SK-N-SH treated with all-trans-retinoic acid at 6 μM for 48 hours (cell line): Measurements from ENCODE around the gene SIM2.

ENCODE experiments used
- BACH2 ChIP-seq: fragments of 250-450 bp; sonication (Bioruptor Pico); IDR thresholded peaks from 2 replicates; pipeline ENCODE4 v1.9.0; 2021; ENCODE audit warnings: mild to moderate bottlenecking, borderline replicate concordance
- ESRRG ChIP-seq: fragments of 250-450 bp; sonication (Bioruptor Pico); IDR thresholded peaks from 2 replicates; pipeline ENCODE4 v1.6.1; 2021; ENCODE audit warnings: mild to moderate bottlenecking
- RARB ChIP-seq: fragments of 250-450 bp; sonication (Bioruptor Pico); IDR thresholded peaks from 2 replicates; pipeline ENCODE4 v1.8.0; 2021; ENCODE audit warnings: mild to moderate bottlenecking, moderate library complexity
- ZFP3 ChIP-seq: fragments of 250-450 bp; sonication (Bioruptor Pico); IDR thresholded peaks from 2 replicates; pipeline ENCODE4 v1.5.0; 2020; ENCODE audit warnings: mild to moderate bottlenecking, moderate library complexity
- ZNF70 ChIP-seq: fragments of 450-650 bp; formaldehyde crosslinking; IDR thresholded peaks from 2 replicates; pipeline ENCODE4 v1.5.0; 2020; ENCODE audit warnings: mild to moderate bottlenecking, moderate library complexity
- TF ChIP-seq, protein P1 (sequence below): fragments of 250-450 bp; sonication (Bioruptor Pico); IDR thresholded peaks from 2 replicates; pipeline ENCODE4 v1.8.0; 2020; ENCODE audit warnings: mild to moderate bottlenecking, moderate library complexity, borderline replicate concordance
- TF ChIP-seq, protein P2 (sequence below): fragments of 250-450 bp; sonication (Bioruptor Pico); IDR thresholded peaks from 2 replicates; pipeline ENCODE4 v1.5.1; 2020; ENCODE audit warnings: low read depth, mild to moderate bottlenecking, moderate library complexity

DNA sequence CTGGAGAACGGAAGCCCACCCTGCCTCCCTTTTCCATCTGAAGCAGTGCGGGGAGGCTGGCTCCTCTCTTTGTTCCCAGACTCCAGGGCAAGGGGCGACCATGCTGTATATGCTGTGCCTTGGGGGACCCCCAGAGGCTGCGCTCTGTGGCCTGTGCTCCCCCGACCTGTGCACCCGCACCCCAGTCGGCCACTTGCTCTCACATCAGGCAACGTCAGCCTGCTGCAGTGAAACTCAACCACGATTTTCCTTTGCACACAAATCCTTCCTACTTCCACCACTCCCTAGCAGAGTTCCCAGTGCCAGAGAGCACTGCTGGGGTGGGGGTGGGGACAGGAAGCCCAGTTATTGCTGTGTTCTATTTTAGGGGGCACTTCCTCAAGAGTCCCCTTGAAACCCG is 52.5 kb downstream of the SIM2 start:
- TF ChIP-seq, protein P1, sequence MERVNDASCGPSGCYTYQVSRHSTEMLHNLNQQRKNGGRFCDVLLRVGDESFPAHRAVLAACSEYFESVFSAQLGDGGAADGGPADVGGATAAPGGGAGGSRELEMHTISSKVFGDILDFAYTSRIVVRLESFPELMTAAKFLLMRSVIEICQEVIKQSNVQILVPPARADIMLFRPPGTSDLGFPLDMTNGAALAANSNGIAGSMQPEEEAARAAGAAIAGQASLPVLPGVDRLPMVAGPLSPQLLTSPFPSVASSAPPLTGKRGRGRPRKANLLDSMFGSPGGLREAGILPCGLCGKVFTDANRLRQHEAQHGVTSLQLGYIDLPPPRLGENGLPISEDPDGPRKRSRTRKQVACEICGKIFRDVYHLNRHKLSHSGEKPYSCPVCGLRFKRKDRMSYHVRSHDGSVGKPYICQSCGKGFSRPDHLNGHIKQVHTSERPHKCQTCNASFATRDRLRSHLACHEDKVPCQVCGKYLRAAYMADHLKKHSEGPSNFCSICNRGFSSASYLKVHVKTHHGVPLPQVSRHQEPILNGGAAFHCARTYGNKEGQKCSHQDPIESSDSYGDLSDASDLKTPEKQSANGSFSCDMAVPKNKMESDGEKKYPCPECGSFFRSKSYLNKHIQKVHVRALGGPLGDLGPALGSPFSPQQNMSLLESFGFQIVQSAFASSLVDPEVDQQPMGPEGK (CRISPR knock-in tag): no peak
- no peak for TF ChIP-seq ZFP3
- no peak for TF ChIP-seq BACH2 (CRISPR knock-in tag)
- TF ChIP-seq, protein P2, sequence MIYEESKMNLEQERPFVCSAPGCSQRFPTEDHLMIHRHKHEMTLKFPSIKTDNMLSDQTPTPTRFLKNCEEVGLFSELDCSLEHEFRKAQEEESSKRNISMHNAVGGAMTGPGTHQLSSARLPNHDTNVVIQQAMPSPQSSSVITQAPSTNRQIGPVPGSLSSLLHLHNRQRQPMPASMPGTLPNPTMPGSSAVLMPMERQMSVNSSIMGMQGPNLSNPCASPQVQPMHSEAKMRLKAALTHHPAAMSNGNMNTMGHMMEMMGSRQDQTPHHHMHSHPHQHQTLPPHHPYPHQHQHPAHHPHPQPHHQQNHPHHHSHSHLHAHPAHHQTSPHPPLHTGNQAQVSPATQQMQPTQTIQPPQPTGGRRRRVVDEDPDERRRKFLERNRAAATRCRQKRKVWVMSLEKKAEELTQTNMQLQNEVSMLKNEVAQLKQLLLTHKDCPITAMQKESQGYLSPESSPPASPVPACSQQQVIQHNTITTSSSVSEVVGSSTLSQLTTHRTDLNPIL: no peak
- TF ChIP-seq ESRRG (CRISPR knock-in tag): no peak
- no peak for TF ChIP-seq ZNF70 (CRISPR knock-in tag)
- TF ChIP-seq RARB (CRISPR knock-in tag): no peak
